Type B pancreatic cell (in vitro differentiated cells): ENCODE results near the gene ADAMTS17. TPM values are rescaled to one million over a fixed set of nuclear protein-coding genes. Genes with fewer than 3 reads are reported as not detected.

Experiments
- DNase-seq: peaks from one replicate; pipeline ENCODE4 v3.0.0; 2021; ENCODE audit warnings: mixed read lengths; ENCODE audit not compliant: unreplicated experiment; ENCODE audit errors: extremely low spot score
- H3K27ac Mint-ChIP-seq: 2 replicates; pipeline ENCODE4 v1.8.0; 2021; ENCODE audit warnings: mild to moderate bottlenecking, mixed read lengths
- H3K27me3 Mint-ChIP-seq: 2 replicates; pipeline ENCODE4 v1.8.0; 2021; ENCODE audit warnings: mixed read lengths
- H3K36me3 Mint-ChIP-seq: 2 replicates; pipeline ENCODE4 v1.8.0; 2021; ENCODE audit warnings: mixed read lengths
- H3K4me1 Mint-ChIP-seq: one replicate; pipeline ENCODE4 v1.8.0; 2021; ENCODE audit warnings: mixed read lengths; ENCODE audit not compliant: unreplicated experiment
- H3K4me3 Mint-ChIP-seq: 2 replicates; pipeline ENCODE4 v1.8.0; 2021; ENCODE audit warnings: mild to moderate bottlenecking, mixed read lengths
- H3K9me3 Mint-ChIP-seq: 2 replicates; pipeline ENCODE4 v1.8.0; 2021; ENCODE audit warnings: mixed read lengths
- total RNA-seq: library from RNA; stranded (reverse); gene quantifications from 2 replicates; pipeline ENCODE4 v1.2.1, GENCODE V29; 2021; ENCODE audit warnings: low replicate concordance
- TF ChIP-seq, protein P1 (sequence below): fragments of 200-600 bp; sonication (generic); conservative IDR thresholded peaks from 2 replicates; pipeline ENCODE4 v1.5.0; 2021; ENCODE audit warnings: antibody characterized with exemption, mild to moderate bottlenecking

The ADAMTS17 gene
- total RNA-seq, 1 donor from 2014 or later, result 18.3 TPM

DNA sequence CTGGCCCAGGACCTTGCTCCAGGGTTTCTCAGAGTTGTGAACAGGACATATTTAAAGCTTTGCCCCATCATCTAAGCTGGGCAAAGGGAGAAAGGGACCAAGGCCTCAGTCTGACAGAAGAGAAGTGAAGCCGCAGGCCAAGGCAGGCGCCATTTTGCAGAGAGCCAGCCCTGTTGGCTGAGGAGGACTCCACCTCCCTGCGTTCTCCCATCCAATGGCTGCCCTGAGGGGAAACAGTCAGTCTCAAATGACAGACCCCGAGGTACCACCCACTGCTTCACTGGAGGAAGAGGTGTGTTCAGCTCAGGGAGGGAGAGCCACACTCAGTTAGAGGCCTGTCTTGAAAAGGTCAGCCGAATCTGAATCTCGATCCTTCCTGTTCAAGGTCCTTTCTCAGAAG is 86.1 kb downstream of the ADAMTS17 start:
- no peak for DNase-seq
- H3K4me1 Mint-ChIP-seq, result no peaks in the 10 kb centered on the region
- no peaks in the 10 kb centered on the region for H3K27me3 Mint-ChIP-seq
- H3K36me3 Mint-ChIP-seq, result peaks cover 9% of the 10 kb centered on the region
- peaks cover 12% of the 10 kb centered on the region for H3K9me3 Mint-ChIP-seq
- H3K27ac Mint-ChIP-seq, result no peak overlapping the region
- TF ChIP-seq, protein P1, sequence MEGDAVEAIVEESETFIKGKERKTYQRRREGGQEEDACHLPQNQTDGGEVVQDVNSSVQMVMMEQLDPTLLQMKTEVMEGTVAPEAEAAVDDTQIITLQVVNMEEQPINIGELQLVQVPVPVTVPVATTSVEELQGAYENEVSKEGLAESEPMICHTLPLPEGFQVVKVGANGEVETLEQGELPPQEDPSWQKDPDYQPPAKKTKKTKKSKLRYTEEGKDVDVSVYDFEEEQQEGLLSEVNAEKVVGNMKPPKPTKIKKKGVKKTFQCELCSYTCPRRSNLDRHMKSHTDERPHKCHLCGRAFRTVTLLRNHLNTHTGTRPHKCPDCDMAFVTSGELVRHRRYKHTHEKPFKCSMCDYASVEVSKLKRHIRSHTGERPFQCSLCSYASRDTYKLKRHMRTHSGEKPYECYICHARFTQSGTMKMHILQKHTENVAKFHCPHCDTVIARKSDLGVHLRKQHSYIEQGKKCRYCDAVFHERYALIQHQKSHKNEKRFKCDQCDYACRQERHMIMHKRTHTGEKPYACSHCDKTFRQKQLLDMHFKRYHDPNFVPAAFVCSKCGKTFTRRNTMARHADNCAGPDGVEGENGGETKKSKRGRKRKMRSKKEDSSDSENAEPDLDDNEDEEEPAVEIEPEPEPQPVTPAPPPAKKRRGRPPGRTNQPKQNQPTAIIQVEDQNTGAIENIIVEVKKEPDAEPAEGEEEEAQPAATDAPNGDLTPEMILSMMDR, result no peak
- no peak overlapping the region for H3K4me3 Mint-ChIP-seq

DNA sequence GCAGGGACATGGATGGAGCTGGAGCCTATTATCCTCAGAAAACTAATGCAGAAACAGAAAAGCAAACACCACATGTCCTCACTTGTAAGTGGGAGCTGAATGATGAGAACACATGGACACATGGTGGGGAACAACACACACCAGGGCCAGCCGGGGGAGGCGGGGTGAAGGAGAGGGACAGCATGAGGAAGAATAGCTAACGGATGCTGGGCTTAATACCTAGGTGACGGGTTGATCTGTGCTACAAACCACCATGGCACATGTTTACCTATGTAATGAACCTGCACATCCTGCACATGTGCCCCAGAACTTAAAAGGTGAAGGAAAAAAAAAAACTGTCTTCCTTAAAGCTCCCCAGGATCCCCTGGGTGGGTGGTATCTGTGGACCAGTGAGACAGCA is 87.1 kb downstream of the ADAMTS17 start:
- no peak overlapping the region for H3K27ac Mint-ChIP-seq
- H3K27me3 Mint-ChIP-seq, result no peaks in the 10 kb centered on the region

DNA sequence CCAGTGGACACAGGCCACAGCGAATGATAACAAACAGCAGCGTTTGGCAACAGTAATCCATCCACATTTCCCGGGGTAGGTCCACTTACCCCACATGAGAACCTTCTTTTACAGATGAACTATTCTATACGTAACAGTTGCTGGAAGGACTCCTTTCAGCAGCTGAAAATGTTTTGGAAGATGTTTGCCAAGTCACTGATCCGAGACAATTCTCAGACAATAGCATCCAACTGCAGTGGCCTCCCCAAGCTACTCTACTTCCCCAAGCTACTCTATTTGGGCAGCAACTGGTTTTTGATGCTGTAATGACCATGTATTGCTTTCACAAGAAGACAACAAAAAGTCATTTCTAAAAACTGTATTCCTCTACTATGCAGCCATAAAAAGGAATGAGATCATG is 87.5 kb downstream of the ADAMTS17 start:
- Mint-ChIP-seq H3K36me3 (peaks cover 9% of the 10 kb centered on the region), H3K9me3 (peaks cover 12% of the 10 kb centered on the region), H3K27me3 (no peaks in the 10 kb centered on the region), H3K4me1 (no peaks in the 10 kb centered on the region), H3K4me3 (no peak overlapping the region), H3K27ac (no peak overlapping the region)
- TF ChIP-seq, protein P1, result no peak
- DNase-seq, result no peak

More for the DNA sequence above, 87.1 kb downstream of the ADAMTS17 start:
- Mint-ChIP-seq H3K4me1 (no peaks in the 10 kb centered on the region), H3K4me3 (no peak overlapping the region), H3K9me3 (peaks cover 12% of the 10 kb centered on the region), H3K36me3 (peaks cover 9% of the 10 kb centered on the region)
- TF ChIP-seq, protein P1, result no peak
- no peak for DNase-seq

DNA sequence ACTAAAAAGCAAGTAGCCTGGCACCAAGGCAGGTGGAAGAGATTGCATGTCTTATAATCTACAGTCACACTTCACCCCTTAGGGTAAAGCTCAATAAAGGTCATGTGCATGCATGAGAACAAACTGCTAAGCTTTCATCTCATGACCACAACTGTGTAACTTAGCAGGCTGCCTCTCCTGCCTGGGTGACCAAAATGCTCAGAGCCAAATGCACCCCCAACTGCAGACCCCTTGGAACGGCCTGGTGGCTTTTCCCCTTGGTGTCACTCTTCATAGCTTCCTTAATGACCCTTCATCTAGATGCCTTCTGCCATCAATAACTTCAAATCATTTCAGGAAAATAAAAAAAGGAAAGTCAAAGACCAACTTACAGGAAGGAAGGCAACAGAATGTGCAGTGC is 88.1 kb downstream of the ADAMTS17 start:
- Mint-ChIP-seq H3K9me3 (peaks cover 12% of the 10 kb centered on the region), H3K27ac (no peak overlapping the region), H3K27me3 (no peaks in the 10 kb centered on the region), H3K36me3 (peaks cover 9% of the 10 kb centered on the region), H3K4me3 (no peak overlapping the region), H3K4me1 (no peaks in the 10 kb centered on the region)
- TF ChIP-seq, protein P1, result no peak
- DNase-seq, result no peak

DNA sequence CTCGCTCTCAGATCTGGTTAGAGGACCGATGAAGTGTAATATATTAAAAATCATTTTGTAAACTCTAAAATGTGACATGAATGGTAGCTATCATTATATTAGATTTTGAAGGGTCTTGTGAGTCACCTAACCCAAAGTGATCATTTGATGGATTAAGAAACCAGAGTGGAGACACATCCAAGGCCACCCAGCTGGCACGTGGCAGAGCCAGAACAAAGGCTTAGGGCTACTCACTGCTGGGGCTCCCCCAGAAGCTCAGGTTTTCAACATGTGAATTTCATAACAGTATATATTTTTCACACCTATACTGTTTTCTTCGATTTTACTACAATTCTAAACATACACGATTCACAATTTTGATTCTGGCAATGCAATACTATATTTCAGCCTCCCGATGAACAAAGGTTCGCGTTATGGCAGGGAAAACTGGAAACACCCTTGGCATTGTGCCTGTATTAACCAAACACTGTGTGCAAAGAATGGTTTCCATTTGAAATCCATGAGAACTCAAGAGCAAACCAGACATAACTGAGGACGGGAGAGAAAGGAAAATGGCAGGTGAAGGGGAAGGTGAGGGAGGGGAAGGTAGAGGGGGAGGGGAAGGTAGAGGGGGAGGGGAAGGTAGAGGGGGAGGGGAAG is 88.9 kb downstream of the ADAMTS17 start:
- Mint-ChIP-seq H3K9me3 (peaks cover 7% of the 10 kb centered on the region), H3K4me1 (no peaks in the 10 kb centered on the region), H3K27me3 (no peaks in the 10 kb centered on the region), H3K4me3 (no peak overlapping the region), H3K36me3 (peaks cover 4% of the 10 kb centered on the region), H3K27ac (no peak overlapping the region)
- DNase-seq, result no peak
- TF ChIP-seq, protein P1, result no peak
